ENCODE measurements around the gene CSF3R.
"Not testable (repeated sequence)": the region's sequence is repeated elsewhere in the genome, so short reads cannot be mapped to it uniquely, and the experiment has no call there.

The CSF3R gene

GRCh38 chr1:36513676-36514473 lies 31.2 kb upstream of the CSF3R start:
- no peak for DNase-seq (ENCODE audit: low read depth in 2 of 2)

GRCh38 chr1:36512842-36513241 lies 30.1 kb upstream of the CSF3R start:
- DNase-seq (ENCODE audit: low read depth in 2 of 2): no peak

DNA sequence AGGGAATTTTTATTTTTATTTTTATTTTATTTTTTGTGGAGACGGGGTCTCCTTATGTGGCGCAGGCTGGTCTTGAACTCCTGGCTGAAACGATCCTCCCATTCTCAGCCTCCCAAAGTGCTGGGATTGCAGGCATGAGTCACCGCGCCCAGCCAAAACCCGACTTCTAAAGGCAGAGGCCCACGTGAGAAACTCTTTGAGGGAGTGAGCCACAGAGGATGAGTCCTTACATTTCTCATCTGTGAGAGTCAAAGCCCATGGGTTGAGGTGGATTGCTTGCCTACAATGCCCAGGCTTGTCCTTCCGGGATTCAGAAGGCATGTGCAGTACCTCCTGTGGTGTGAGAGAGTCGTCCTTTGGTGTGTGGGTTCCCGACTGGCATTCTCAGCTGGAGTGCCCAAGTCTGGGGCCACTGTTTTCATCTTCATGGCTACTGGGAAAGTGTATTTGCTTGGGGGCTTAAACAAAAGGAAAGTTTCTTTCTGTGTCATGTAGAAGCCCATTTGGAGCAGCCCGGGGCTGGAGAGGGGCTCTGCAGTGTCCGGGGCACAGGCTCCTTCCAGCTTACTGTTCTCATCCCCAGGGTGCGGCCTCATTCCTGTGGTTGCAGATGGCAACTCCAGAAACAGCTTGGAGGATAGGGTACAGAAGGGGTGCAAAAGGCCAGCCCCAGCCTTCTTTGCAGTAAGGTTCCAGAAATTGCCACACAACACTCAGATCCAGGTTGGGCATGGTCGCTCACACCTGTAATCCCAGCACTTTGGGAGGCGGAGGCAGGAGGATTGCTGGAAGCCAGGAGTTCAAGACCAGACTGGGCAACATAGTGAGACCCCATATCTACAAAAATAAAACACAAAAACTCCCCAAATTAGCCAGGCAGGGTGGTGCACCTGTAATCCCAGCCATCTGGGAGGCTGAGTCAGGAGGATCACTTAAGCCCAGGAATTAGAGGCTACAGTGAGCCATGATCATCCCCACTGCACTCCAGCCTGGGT lies 29.4 kb upstream of the CSF3R start:
- DNase-seq (ENCODE audit: low read depth in 2 of 2): no peak

DNA sequence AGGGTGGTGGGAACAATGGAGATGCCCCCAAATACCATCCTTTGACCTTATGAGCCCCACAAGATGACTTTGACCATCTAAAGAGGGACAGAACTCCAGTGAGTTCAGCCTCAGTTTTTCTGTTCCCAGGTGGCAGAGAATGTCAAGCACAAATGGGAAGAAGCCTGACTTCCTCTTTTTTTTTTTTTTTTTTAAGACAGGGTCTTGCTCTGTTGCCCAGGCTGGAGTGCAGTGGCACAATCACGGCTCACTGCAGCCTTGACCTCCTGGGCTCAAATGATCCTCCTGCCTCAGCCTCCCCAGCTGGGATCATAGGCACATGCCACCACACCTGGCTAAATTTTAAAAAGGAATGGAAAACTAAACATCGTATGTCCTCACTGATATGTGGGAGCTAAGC lies 28.5 kb upstream of the CSF3R start:
- DNase-seq (ENCODE audit: low read depth in 2 of 2): not testable (repeated sequence)

DNA sequence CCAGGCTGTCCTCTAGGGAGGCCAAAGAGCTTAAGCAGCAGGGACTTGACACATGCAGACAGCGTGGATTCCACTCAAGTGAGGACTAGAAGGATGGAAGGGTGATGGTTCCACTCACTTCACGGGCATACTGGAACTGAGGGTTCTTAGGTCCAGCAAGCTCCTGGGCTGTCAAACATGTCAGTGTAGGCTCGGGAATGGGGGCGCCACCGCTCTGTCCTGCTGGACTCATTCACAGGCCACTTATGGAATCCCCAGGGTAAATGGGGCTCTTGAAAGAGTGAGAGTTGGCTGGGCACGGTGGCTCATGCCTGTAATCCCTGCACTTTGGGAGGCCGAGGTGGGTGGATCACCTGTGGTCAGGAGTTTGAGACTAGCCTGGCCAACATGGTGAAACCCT lies 27.7 kb upstream of the CSF3R start:
- no peak for DNase-seq (ENCODE audit: low read depth in 2 of 2)

DNA sequence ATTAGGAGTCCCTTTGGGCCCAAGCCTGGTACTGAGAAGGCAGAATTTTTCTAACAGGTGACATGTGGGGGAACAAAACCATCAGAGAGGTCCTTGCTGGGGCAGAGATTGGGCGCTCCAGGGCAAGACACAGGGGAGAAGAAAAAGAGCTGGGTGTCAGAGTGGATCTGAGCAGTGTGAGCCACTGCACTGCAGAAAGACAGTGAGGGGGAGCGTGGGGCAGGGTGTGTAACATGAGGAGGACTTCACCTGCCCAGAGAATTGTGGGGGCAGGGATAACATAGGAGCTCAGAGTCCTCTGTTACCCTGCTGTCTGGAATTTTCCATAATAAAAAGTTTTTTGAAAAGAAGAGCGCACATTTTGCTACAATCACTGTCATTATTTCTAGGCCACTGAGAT lies 25.5 kb upstream of the CSF3R start:
- no peak for DNase-seq (ENCODE audit: low read depth in 2 of 2)

DNA sequence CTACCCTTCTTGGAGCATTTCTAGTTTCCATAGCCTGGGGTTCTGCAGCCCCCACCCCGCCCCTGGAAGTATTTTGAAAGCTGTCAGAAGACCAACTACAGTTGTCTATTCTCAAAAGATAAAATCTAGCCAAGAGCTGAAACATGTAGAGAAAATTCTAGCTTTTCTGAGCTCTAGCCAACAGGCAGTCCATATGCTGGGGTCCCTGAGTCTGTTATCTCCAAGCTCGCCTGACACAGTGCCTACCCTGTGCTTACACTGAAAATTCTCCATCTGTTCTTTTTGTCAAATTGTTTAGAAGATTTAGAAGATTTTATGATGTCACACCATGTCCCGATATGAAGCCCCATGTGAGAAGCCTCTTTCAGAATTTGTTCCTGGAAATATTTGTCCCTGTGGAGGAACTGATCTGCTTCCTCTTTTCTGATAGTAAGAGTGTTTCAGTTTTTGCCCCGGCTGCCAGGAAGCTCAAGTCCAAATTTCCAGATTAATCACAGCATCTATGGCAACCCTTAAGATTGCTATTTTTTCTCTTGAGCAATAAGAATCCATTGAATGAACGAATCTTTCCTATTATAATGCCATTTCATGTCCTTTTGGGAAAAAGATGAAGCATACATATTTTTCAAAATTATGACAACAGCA lies 23.7 kb upstream of the CSF3R start:
- no peak for DNase-seq (ENCODE audit: low read depth in 2 of 2)

GRCh38 chr1:36503733-36504132 lies 21.0 kb upstream of the CSF3R start:
- no peak for DNase-seq (ENCODE audit: low read depth in 2 of 2)

GRCh38 chr1:36503159-36503558 lies 20.4 kb upstream of the CSF3R start:
- DNase-seq (ENCODE audit: low read depth in 2 of 2): no peak

GRCh38 chr1:36502616-36503015 lies 19.9 kb upstream of the CSF3R start:
- DNase-seq (ENCODE audit: low read depth in 2 of 2): no peak

DNA sequence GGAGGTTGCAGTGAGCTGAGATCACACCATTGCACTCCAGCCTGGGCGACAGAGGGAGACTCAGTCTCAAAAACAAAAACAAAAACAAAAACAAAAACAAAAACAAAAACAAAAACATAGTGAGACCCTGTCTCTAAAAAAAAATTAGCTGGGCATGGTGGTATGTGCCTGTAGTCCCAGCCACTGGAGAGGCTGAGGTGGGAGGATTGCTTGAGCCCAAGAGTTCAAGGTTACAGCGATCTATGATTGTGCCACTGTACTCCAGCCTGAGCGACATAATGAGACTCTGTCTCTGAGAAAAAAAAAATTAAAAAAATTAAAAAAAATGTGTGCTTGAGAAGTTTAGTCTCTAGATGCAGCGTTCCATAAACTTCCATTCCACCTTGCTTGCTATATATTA lies 19.2 kb upstream of the CSF3R start:
- DNase-seq (ENCODE audit: low read depth in 2 of 2): not testable (repeated sequence)

- DNase-seq (ENCODE audit: low read depth in 2 of 2): no peak
Measured at GRCh38 chr1:36497207-36497606, 14.5 kb upstream of the CSF3R start.

GRCh38 chr1:36494971-36495370 lies 12.3 kb upstream of the CSF3R start:
- DNase-seq (ENCODE audit: low read depth in 2 of 2): no peak

- DNase-seq (ENCODE audit: low read depth in 2 of 2): no peak
Measured at GRCh38 chr1:36493524-36493923, 10.8 kb upstream of the CSF3R start.

DNA sequence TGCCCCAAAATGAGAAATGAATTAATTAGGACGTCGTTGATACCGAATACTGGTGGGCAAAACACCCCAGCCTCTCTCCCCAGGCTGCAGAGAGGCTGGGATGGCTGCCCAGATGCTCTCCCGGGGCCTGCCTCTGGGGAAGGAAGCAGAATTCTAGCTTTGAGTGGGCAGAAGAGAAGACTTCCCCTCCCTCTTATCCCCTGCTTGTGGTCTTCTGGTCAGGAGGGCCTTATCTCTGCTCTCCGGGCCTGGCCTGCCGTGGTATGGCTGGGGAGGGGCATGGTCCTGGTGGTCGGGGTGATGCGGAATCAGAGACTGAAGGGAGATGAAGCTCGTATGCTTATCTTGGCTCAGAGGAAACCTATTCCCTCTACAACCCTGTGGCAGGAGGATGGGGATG lies 9.8 kb upstream of the CSF3R start:
- no peak for DNase-seq (ENCODE audit: low read depth in 2 of 2)

GRCh38 chr1:36489258-36490051 lies 6.7 kb upstream of the CSF3R start:
- DNase-seq (ENCODE audit: low read depth in 2 of 2): not testable (repeated sequence)

DNA sequence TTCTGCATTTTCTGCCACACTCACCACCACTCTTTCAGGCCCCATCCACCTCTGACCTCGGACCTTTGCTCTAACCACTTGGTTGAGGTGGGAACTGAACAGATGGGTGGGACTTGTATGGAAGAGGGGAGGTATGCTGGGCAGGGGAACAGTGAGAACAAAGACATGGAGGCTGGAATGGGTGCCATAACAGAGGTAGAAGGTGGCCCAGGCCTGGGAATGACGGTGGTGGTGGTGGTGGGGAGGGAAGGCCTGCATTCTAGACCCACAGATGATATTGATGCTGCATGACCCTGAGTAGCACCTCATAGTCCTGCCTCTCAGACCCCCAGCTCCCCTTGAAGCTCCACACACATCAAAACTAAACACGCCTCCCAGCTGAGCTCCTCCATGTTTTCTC lies 5.2 kb upstream of the CSF3R start:
- no peak for DNase-seq (ENCODE audit: low read depth in 2 of 2)

GRCh38 chr1:36487336-36487725 lies 4.6 kb upstream of the CSF3R start:
- DNase-seq (ENCODE audit: low read depth in 2 of 2): not testable (repeated sequence)

DNA sequence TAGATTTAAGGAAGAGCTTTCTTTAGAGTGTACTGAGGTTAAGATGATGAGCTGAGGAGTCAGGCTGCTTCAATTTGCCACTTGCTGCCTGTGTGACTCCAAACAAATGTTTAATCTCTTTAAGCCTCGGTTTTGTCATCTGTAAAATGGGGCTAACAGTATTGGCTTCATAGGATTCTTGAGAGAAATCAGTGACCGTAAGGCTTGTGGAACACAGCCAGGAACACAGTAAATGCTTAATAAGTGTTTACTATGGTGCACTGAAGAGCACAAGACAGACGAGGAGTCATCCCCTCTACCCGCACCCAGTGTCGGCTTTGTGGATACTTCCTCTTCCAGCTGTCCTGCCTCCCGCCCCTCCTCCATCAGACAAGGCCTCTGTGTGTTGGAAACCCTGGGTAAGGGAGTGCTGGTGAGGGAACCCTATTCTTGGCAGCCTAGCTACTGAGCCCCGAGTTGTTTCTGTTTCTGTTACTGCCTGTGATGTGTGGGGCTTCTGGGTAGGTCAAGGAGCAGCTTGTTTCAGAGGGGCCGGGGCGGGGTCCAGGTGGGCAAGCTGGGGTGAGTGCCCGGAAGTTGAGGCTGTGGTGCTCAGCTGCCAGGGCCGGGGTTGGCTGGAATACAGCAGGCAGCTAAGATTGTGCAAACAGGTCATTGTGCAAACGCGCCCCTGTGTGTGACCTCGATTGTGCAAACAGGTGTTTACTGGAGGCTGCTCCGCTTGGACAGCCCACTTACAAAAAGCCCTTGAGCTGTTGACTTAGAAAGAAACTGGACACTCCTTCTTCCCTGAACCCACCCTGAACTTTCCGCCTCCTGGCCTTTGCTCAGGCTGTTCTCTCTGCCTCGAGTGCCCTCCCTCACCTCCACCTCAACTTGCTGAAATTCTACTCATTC lies 4.0 kb upstream of the CSF3R start:
- DNase-seq (ENCODE audit: low read depth in 2 of 2): no peak

- DNase-seq (ENCODE audit: low read depth in 2 of 2): no peak
Measured at GRCh38 chr1:36486093-36486438, 3.4 kb upstream of the CSF3R start.

- no peak for DNase-seq (ENCODE audit: low read depth in 2 of 2)
Measured at GRCh38 chr1:36484099-36484498, 1.4 kb upstream of the CSF3R start.
